H1 (cell line): Measurements from ENCODE around the gene NIN. TPM values are rescaled to one million over a fixed set of nuclear protein-coding genes. Genes with fewer than 3 reads are reported as not detected.

ENCODE experiments used
- CTCF ChIA-PET: fragments of 300-600 bp; sonication (Branson Sonifier 250); formaldehyde crosslinking; loops from one replicate; lab custom pipeline; 2021; ENCODE audit not compliant: partially characterized antibody; lab: Charles Lee
- POLR2A ChIA-PET: fragments of 300-600 bp; sonication (Branson Sonifier 250); formaldehyde crosslinking; loops from one replicate; lab custom pipeline; 2021; ENCODE audit warnings: inconsistent platforms; ENCODE audit not compliant: partially characterized antibody; lab: Charles Lee
- DNase-seq, 2 experiments: peaks; one replicate each; pipeline versions ENCODE4 v3.0.0 to v3.0.0-alpha.2; 2010 to 2022; ENCODE audit warnings: low spot score in 2 of 2, low read depth in 1 of 2, mixed read lengths in 1 of 2
- FAIRE-seq: peaks from 2 replicates; lab custom pipeline; 2011; peaks lifted over from hg19 to GRCh38; lab: Jason Lieb, UNC
- H2AFZ ChIP-seq: 2 replicates; pipeline ENCODE4 v1.8.1; 2012; ENCODE audit warnings: low read length, inconsistent platforms
- H2AK5ac ChIP-seq: 2 replicates; pipeline ENCODE4 v1.6.1; 2013; ENCODE audit warnings: low read depth, low read length
- H2BK120ac ChIP-seq: replicated peaks from 2 replicates; pipeline ENCODE3; 2013; ENCODE audit warnings: low read depth, low read length, inconsistent platforms
- H2BK12ac ChIP-seq: 2 replicates; pipeline ENCODE4 v1.6.1; 2013; ENCODE audit warnings: low read depth, low read length
- H2BK15ac ChIP-seq: 2 replicates; pipeline ENCODE4 v1.6.1; 2013; ENCODE audit warnings: low read length
- H2BK20ac ChIP-seq: 2 replicates; pipeline ENCODE4 v1.6.1; 2013; ENCODE audit warnings: low read length
- H2BK5ac ChIP-seq: 2 replicates; pipeline ENCODE4 v1.6.1; 2013; ENCODE audit warnings: low read depth, low read length
- H3K14ac ChIP-seq: 2 replicates; pipeline ENCODE4 v1.6.1; 2013; ENCODE audit warnings: inconsistent platforms; ENCODE audit not compliant: insufficient read length
- H3K18ac ChIP-seq: 2 replicates; pipeline ENCODE4 v1.6.1; 2013; ENCODE audit warnings: low read length; ENCODE audit errors: extremely low read depth
- H3K23ac ChIP-seq: 2 replicates; pipeline ENCODE4 v1.6.1; 2013; ENCODE audit warnings: inconsistent platforms; ENCODE audit not compliant: insufficient read length
- H3K23me2 ChIP-seq: 2 replicates; pipeline ENCODE4 v1.6.1; 2013; ENCODE audit warnings: low read depth, low read length
- H3K27ac ChIP-seq: 2 replicates; pipeline ENCODE4 v1.6.1; 2011; ENCODE audit warnings: low read depth, low read length, inconsistent platforms
- H3K27me3 ChIP-seq, 4 experiments: replicated peaks in 1 of 4; 1 replicate in 1 of 4; 2 replicates in 3 of 4; pipeline versions ENCODE4 v1.6.1 to v1.8.1; 2011 to 2013; ENCODE audit warnings: low read length in 3 of 4, mild to moderate bottlenecking in 3 of 4, inconsistent platforms in 2 of 4, mixed read lengths in 2 of 4, moderate library complexity in 1 of 4; ENCODE audit not compliant: control insufficient read depth in 3 of 4, insufficient read depth in 3 of 4; ENCODE audit errors: extremely low read depth in 1 of 4
- H3K36me3 ChIP-seq, 4 experiments: 2 replicates each; pipeline versions ENCODE4 v1.6.1 to v1.8.1; 2011 to 2013; ENCODE audit warnings: mild to moderate bottlenecking in 4 of 4, low read length in 3 of 4, moderate library complexity in 2 of 4, control low read depth in 1 of 4, inconsistent platforms in 1 of 4; ENCODE audit not compliant: insufficient read depth in 4 of 4, control insufficient read depth in 2 of 4
- H3K4ac ChIP-seq: replicated peaks from 2 replicates; pipeline ENCODE3; 2013; ENCODE audit warnings: low read length, low read depth, mixed read lengths, inconsistent platforms; ENCODE audit not compliant: insufficient read length
- H3K4me1 ChIP-seq, 4 experiments: replicated peaks in 1 of 4; 1 replicate in 1 of 4; 2 replicates in 3 of 4; pipeline versions ENCODE4 v1.6.1 to v1.8.1; 2011 to 2013; ENCODE audit warnings: low read length in 3 of 4, inconsistent platforms in 2 of 4, mixed read lengths in 1 of 4; ENCODE audit not compliant: insufficient read depth in 4 of 4, control insufficient read depth in 3 of 4
- H3K4me2 ChIP-seq, 2 experiments: 2 replicates each; pipeline versions ENCODE4 v1.6.1 to v1.8.1; 2011 to 2013; ENCODE audit warnings: low read depth in 2 of 2, low read length in 2 of 2, control low read depth in 1 of 2, inconsistent platforms in 1 of 2, mild to moderate bottlenecking in 1 of 2; ENCODE audit not compliant: insufficient read depth in 1 of 2
- H3K4me3 ChIP-seq, 4 experiments: fragments of 200-600, 300-600 bp in 1 of 4; sonication (generic), shearing (Covaris generic), sonication (Bioruptor Twin) in 1 of 4; 2 replicates each; pipeline versions ENCODE4 v1.5.1 to v1.8.1; 2011 to 2016; ENCODE audit warnings: low read length in 4 of 4, low read depth in 3 of 4, control low read depth in 2 of 4, inconsistent platforms in 2 of 4, mild to moderate bottlenecking in 2 of 4, mixed read lengths in 1 of 4, moderate library complexity in 1 of 4; ENCODE audit not compliant: insufficient read depth in 2 of 4; ENCODE audit errors: extremely low read depth in 1 of 4
- H3K56ac ChIP-seq: replicated peaks from 2 replicates; pipeline ENCODE3; 2013; ENCODE audit warnings: low read depth, mild to moderate bottlenecking, mixed read lengths, low read length, inconsistent platforms; ENCODE audit not compliant: insufficient read length
- H3K79me1 ChIP-seq: 2 replicates; pipeline ENCODE4 v1.6.1; 2013; ENCODE audit warnings: low read depth, low read length, control low read depth
- H3K79me2 ChIP-seq, 2 experiments: 2 replicates each; pipeline versions ENCODE4 v1.6.1 to v1.8.1; 2012 to 2013; ENCODE audit warnings: low read length in 2 of 2, mild to moderate bottlenecking in 2 of 2, inconsistent platforms in 1 of 2; ENCODE audit not compliant: insufficient read depth in 2 of 2, control insufficient read depth in 1 of 2
- H3K9ac ChIP-seq, 4 experiments: replicated peaks in 1 of 4; 1 replicate in 1 of 4; 2 replicates in 3 of 4; pipeline versions ENCODE4 v1.6.1 to v1.8.1; 2011 to 2013; ENCODE audit warnings: low read depth in 3 of 4, low read length in 3 of 4, control low read depth in 2 of 4, mild to moderate bottlenecking in 2 of 4, moderate library complexity in 2 of 4, inconsistent platforms in 1 of 4; ENCODE audit errors: extremely low read depth in 1 of 4
- H3K9me3 ChIP-seq, 2 experiments: 2 replicates each; pipeline versions ENCODE4 v1.6.1 to v1.8.1; 2012 to 2013; ENCODE audit warnings: mild to moderate bottlenecking in 2 of 2, moderate library complexity in 2 of 2, control low read depth in 1 of 2, inconsistent platforms in 1 of 2, low read depth in 1 of 2, low read length in 1 of 2, mixed read lengths in 1 of 2; ENCODE audit not compliant: insufficient read depth in 2 of 2
- H4K20me1 ChIP-seq, 2 experiments: replicated peaks in 1 of 2; 2 replicates each; pipeline versions ENCODE3 to v1.8.1; 2011 to 2013; ENCODE audit warnings: inconsistent platforms in 2 of 2, low read length in 2 of 2, mild to moderate bottlenecking in 1 of 2; ENCODE audit not compliant: insufficient read depth in 2 of 2, control insufficient read depth in 1 of 2
- H4K5ac ChIP-seq: 2 replicates; pipeline ENCODE4 v1.6.1; 2013; ENCODE audit warnings: low read length, low read depth, mixed read lengths, inconsistent platforms; ENCODE audit not compliant: insufficient read length
- H4K8ac ChIP-seq: 2 replicates; pipeline ENCODE4 v1.8.0; 2013; ENCODE audit warnings: mild to moderate bottlenecking, moderate library complexity, low read length, inconsistent platforms; ENCODE audit not compliant: insufficient read depth; ENCODE audit errors: extremely low read depth
- H4K91ac ChIP-seq: replicated peaks from 2 replicates; pipeline ENCODE3; 2013; ENCODE audit warnings: low read length, mixed read lengths, inconsistent platforms; ENCODE audit not compliant: insufficient read length
- MAFK ChIP-seq: IDR thresholded peaks from 2 replicates; pipeline ENCODE4 v1.6.1; 2012; ENCODE audit warnings: low read depth, mild to moderate bottlenecking, improper control_type of control experiment, low read length
- ZNF274 ChIP-seq: IDR thresholded peaks from 2 replicates; pipeline ENCODE4 v1.7.0; 2012; ENCODE audit warnings: low read length, borderline replicate concordance; ENCODE audit errors: extremely low read depth
- WGBS, 2 experiments: shearing (Covaris generic) in 1 of 2; methylation state at CpG; one replicate each; pipeline versions ENCODE4 v1.1.6 to v1.1.7; 2013 to 2015; ENCODE audit warnings: low lambda C conversion rate in 2 of 2, mixed read lengths in 2 of 2, inconsistent platforms in 1 of 2, low coverage in 1 of 2, missing lambda C conversion rate in 1 of 2; ENCODE audit not compliant: insufficient replicate concordance in 2 of 2, insufficient coverage in 1 of 2, insufficient read length in 1 of 2; ENCODE audit errors: extremely low coverage in 1 of 2, missing lambda C conversion rate in 1 of 2; 5-methylcytosine and 5-hydroxymethylcytosine counted together
- polyA plus RNA-seq, 7 experiments: library from polyadenylated mRNA; depleted of rRNA in 3 of 7; stranded (reverse) in 5 of 7; unstranded in 2 of 7; fragments of >200 nt in 5 of 7; fragments of 200-250 nt in 2 of 7; gene quantifications; 1 replicate in 5 of 7; 2 replicates in 1 of 7; 4 replicates in 1 of 7; pipeline versions ENCODE4 v1.2.1 to v1.2.3, GENCODE V29; 2011 to 2013; ENCODE audit warnings: missing spikeins in 2 of 7, mixed read lengths in 2 of 7
- total RNA-seq: library from RNA; stranded (reverse); fragmentation: NEBNext Ultra II Directional; extraction: Animal tissue kit (Norgen Biotek cat#: 25700); gene quantifications from 2 replicates; pipeline ENCODE4 v1.2.1, GENCODE V29; 2021

The NIN gene
- total and polyA plus RNA-seq, 2 of the 8 experiments (the other 6 are each of a cell fraction or from before 2014, with no cell fraction given), result 3.2 to 21.3 TPM

GRCh38 chr14:50677527-50678063, 153.4 kb downstream of the NIN start:
- no peak overlapping the region for H2BK15ac ChIP-seq
- WGBS, 2 experiments, result 79 to 100% methylated on average over 2 to 5 of the region's 5 CpGs
- H2BK5ac ChIP-seq, result no peak overlapping the region
- H2BK20ac ChIP-seq, result no peak overlapping the region
- CTCF ChIA-PET, result interaction anchor here (0.8 to 1.6 kb wide), 6 partner anchors 9 to 76 kb away, joined by 3 to 4 read pairs (median 3); no protein-coding TSS in a partner anchor
- no peak overlapping the region for H4K8ac ChIP-seq
- no peaks in the 10 kb centered on the region for H3K23me2 ChIP-seq
- no peaks in the 10 kb centered on the region for H4K20me1 ChIP-seq
- H3K23ac ChIP-seq, result no peak overlapping the region
- no peak overlapping the region for H3K56ac ChIP-seq
- no peak overlapping the region for H2BK120ac ChIP-seq
- H3K4ac ChIP-seq, result no peak overlapping the region
- no peak overlapping the region for H2AK5ac ChIP-seq
- no peak for DNase-seq
- H3K4me1 ChIP-seq, result no peaks in the 10 kb centered on the region
- FAIRE-seq, result no peak
- no peaks in the 10 kb centered on the region for H3K79me2 ChIP-seq
- POLR2A ChIA-PET, result interaction anchor here (1.4 to 2.1 kb wide), 2 partner anchors 9 to 18 kb away, joined by 4 to 10 read pairs; partner anchors contain the start of gene SAV1
- no peak overlapping the region for H3K18ac ChIP-seq
- no peak overlapping the region for H4K5ac ChIP-seq
- no peak overlapping the region for H3K4me2 ChIP-seq
- H4K91ac ChIP-seq, result no peak overlapping the region
- H3K14ac ChIP-seq, result no peak overlapping the region
- H3K36me3 ChIP-seq, result no peaks in the 10 kb centered on the region
- H3K27me3 ChIP-seq, result no peaks in the 10 kb centered on the region
- no peak overlapping the region for H2BK12ac ChIP-seq
- no peaks in the 10 kb centered on the region for H3K9me3 ChIP-seq
- H3K9ac ChIP-seq, result no peak overlapping the region
- peak overlapping the region; percentile 10; the same call in 1 of the 2 replicates for H2AFZ ChIP-seq
- H3K4me3 ChIP-seq, result no peak overlapping the region
- H3K79me1 ChIP-seq, result no peaks in the 10 kb centered on the region
- H3K27ac ChIP-seq, result no peak overlapping the region
- no peak for TF ChIP-seq MAFK
- TF ChIP-seq ZNF274, result no peak
